Measurements from ENCODE around the gene PPP2CA. TPM values are rescaled to one million over a fixed set of nuclear protein-coding genes. Genes with fewer than 3 reads are reported as not detected.

PPP2CA gene
- total and polyA plus RNA-seq, 2 of the 13 experiments (the other 11 are each of a cell fraction or from before 2014, with no cell fraction given), result 82.4 to 171 TPM

DNA sequence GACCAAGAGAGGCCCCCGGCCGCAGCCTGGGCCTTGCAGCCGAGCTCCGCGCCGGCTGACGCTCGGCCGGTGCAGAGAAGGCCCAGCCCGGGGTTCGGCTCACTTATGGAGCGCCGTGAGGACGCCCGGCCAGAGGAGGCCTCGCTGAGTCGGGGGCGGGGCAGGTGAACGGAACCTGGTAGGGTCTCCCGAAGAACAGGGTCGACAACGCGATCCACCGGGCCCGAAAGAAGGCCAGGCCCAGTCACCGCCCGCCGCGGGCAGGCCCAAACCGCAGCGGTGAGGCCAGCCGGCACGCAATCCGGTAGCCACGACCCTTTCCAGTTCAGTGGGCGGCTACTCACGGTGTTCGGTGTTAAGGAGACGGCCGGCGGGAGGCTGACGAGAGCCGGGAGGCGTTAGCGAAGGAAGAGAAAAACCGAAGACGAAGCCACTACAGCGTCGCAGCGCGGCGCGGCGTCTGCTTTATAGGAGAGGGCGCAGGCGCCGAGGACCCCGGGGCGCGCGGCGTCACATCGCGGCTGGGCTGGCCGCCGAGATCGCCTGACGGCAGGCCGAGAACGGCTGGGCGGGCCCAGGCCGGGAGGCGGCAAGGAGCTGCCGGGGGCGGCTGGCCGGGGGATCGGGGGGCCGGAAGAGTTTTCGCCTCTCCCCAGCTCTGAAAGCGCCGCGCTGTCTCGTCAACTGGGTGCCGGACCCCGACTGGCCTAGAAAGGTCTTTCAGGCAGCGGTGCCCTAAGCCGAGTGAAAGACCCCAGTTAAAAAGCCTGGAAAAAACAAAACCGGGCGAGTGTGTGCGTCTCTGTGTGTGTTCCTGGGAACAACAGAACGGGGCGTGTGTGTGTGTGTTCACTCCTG, 49.1 kb downstream of the PPP2CA start, which contains the start of gene SKP1 (continued):
- TF ChIP-seq MBD4 (IDR thresholded peaks at IDR 0.05; ENCODE audit: borderline replicate concordance, low read length) (no peak), CBX1 (IDR thresholded peaks at IDR 0.05; ENCODE audit: low read depth) (peak; percentile 91), ZBTB38 (CRISPR knock-in tag; IDR thresholded peaks at IDR 0.05) (peak; percentile 60; the same call in 1 of the 2 replicates), HDAC1 (CRISPR knock-in tag; IDR thresholded peaks at IDR 0.05) (peak; percentile 96), RCOR2 (CRISPR knock-in tag; IDR thresholded peaks at IDR 0.05) (no peak), KIAA2018 (CRISPR knock-in tag; IDR thresholded peaks at IDR 0.05; ENCODE audit: borderline replicate concordance) (no peak), ZNF281 (CRISPR knock-in tag; IDR thresholded peaks at IDR 0.05; ENCODE audit: borderline replicate concordance) (peak; percentile 39; the same call in 1 of the 2 replicates), GZF1 (CRISPR knock-in tag; IDR thresholded peaks at IDR 0.05) (peak; percentile 82; the same call in 1 of the 2 replicates), RXRB (CRISPR knock-in tag; IDR thresholded peaks at IDR 0.05; ENCODE audit: borderline replicate concordance) (peak; percentile 43), HNF4A (CRISPR knock-in tag; IDR thresholded peaks at IDR 0.05) (no peak; the same call in none of the 2 replicates), ZNF136 (CRISPR knock-in tag; IDR thresholded peaks at IDR 0.05; ENCODE audit: low read depth) (no peak), ZNF713 (CRISPR knock-in tag; IDR thresholded peaks at IDR 0.05) (no peak)
- TF ChIP-seq, protein P1, sequence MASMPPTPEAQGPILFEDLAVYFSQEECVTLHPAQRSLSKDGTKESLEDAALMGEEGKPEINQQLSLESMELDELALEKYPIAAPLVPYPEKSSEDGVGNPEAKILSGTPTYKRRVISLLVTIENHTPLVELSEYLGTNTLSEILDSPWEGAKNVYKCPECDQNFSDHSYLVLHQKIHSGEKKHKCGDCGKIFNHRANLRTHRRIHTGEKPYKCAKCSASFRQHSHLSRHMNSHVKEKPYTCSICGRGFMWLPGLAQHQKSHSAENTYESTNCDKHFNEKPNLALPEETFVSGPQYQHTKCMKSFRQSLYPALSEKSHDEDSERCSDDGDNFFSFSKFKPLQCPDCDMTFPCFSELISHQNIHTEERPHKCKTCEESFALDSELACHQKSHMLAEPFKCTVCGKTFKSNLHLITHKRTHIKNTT (CRISPR knock-in tag; IDR thresholded peaks at IDR 0.05), result no peak

Measured in HepG2 (cell line).